GM23248 (cell line): ENCODE measurements around the gene ZBTB12.

ENCODE experiments used
- EZH2 ChIP-seq: fragments of 200-600 bp; sonication (generic); IDR thresholded peaks from 2 replicates; pipeline ENCODE4 v1.6.1; 2018; ENCODE audit warnings: antibody characterized with exemption, mild to moderate bottlenecking; ENCODE audit not compliant: insufficient read depth, poor library complexity, severe bottlenecking
- EZH2phosphoT487 ChIP-seq: fragments of 200-600 bp; sonication (generic); IDR thresholded peaks from 2 replicates; pipeline ENCODE4 v1.6.1; 2018; ENCODE audit warnings: antibody characterized with exemption, moderate library complexity, mild to moderate bottlenecking, low read depth; ENCODE audit not compliant: insufficient read depth

GRCh38 chr6:31886541-31886991, 15.3 kb downstream of the ZBTB12 start:
- TF ChIP-seq EZH2phosphoT487, result no peak
- no peak for TF ChIP-seq EZH2
